Endodermal cell (in vitro differentiated cells): ENCODE data around the gene CCDC77. TPM values are rescaled to one million over a fixed set of nuclear protein-coding genes. Genes with fewer than 3 reads are reported as not detected.

Experiments used
- DNase-seq: peaks from one replicate; pipeline ENCODE4 v3.0.0-alpha.2; 2017
- H3K27ac ChIP-seq: 2 replicates; pipeline ENCODE4 v1.5.1; 2013; ENCODE audit warnings: mild to moderate bottlenecking, low read depth, low read length, moderate library complexity
- H3K27me3 ChIP-seq: 2 replicates; pipeline ENCODE4 v1.6.1; 2013; ENCODE audit warnings: mild to moderate bottlenecking, low read length, moderate library complexity; ENCODE audit not compliant: insufficient read depth, control insufficient read depth, poor library complexity, severe bottlenecking
- H3K36me3 ChIP-seq: 2 replicates; pipeline ENCODE4 v1.7.0; 2013; ENCODE audit warnings: mild to moderate bottlenecking, low read length, moderate library complexity; ENCODE audit not compliant: control insufficient read depth, insufficient read depth
- H3K4me1 ChIP-seq: one replicate; pipeline ENCODE4 v1.7.0; 2013; ENCODE audit warnings: low read length; ENCODE audit not compliant: control insufficient read depth, insufficient read depth
- H3K4me3 ChIP-seq: 2 replicates; pipeline ENCODE4 v1.5.1; 2013; ENCODE audit warnings: mild to moderate bottlenecking, low read length, moderate library complexity
- H3K9ac ChIP-seq: 2 replicates; pipeline ENCODE4 v1.6.1; 2013; ENCODE audit warnings: mild to moderate bottlenecking, low read length, moderate library complexity; ENCODE audit not compliant: poor library complexity, severe bottlenecking; ENCODE audit errors: extremely low read depth
- H3K9me3 ChIP-seq: 2 replicates; pipeline ENCODE4 v1.6.1; 2013; ENCODE audit warnings: mild to moderate bottlenecking, low read length, moderate library complexity; ENCODE audit not compliant: control insufficient read depth
- H3K27ac Mint-ChIP-seq: 2 replicates; pipeline ENCODE4 v1.8.0; 2020; ENCODE audit warnings: mixed read lengths
- H3K27me3 Mint-ChIP-seq: 2 replicates; pipeline ENCODE4 v1.8.0; 2021; ENCODE audit warnings: mild to moderate bottlenecking, mixed read lengths; ENCODE audit not compliant: insufficient read depth
- H3K36me3 Mint-ChIP-seq: 2 replicates; pipeline ENCODE4 v1.8.0; 2020; ENCODE audit warnings: low read depth, mixed read lengths
- H3K4me1 Mint-ChIP-seq: 2 replicates; pipeline ENCODE4 v1.8.0; 2020; ENCODE audit warnings: mixed read lengths
- H3K4me3 Mint-ChIP-seq: 2 replicates; pipeline ENCODE4 v1.8.0; 2020; ENCODE audit warnings: mild to moderate bottlenecking, moderate library complexity, mixed read lengths
- H3K9me3 Mint-ChIP-seq: 2 replicates; pipeline ENCODE4 v1.8.0; 2020; ENCODE audit warnings: mild to moderate bottlenecking, mixed read lengths
- CTCF ChIP-seq: fragments of 200-600 bp; sonication (generic); conservative IDR thresholded peaks from 2 replicates; pipeline ENCODE4 v1.5.0; 2021; ENCODE audit warnings: antibody characterized with exemption, mild to moderate bottlenecking
- WGBS, 2 experiments: methylation state at CpG; one replicate each; pipeline versions ENCODE4 v1.1.5 to v1.1.7; 2013; ENCODE audit warnings: missing lambda C conversion rate in 2 of 2, mixed read lengths in 1 of 2; ENCODE audit not compliant: insufficient coverage in 1 of 2, insufficient read length in 1 of 2; 5-methylcytosine and 5-hydroxymethylcytosine counted together
- total RNA-seq, 2 donors: library from RNA; stranded (reverse); fragmentation: NEBNext Ultra II Directional in 1 of 2; extraction: Animal tissue kit (Norgen Biotek cat#: 25700) in 1 of 2; gene quantifications; 2 replicates in 1 of 2; 3 replicates in 1 of 2; pipeline ENCODE4 v1.2.1, GENCODE V29; 2021

The CCDC77 gene
- total RNA-seq, 2 donors from 2014 or later, result 26.4 to 39.1 TPM

- DNase-seq, result no peak
- Mint-ChIP-seq H3K36me3 (peaks cover 16% of the 10 kb centered on the region), H3K9me3 (no peaks in the 10 kb centered on the region), H3K4me1 (peaks cover 56% of the 10 kb centered on the region), H3K27me3 (no peaks in the 10 kb centered on the region), H3K27ac (no peak overlapping the region), H3K4me3 (no peak overlapping the region)
- no peak for TF ChIP-seq CTCF
- Histone ChIP-seq H3K9me3 (no peaks in the 10 kb centered on the region), H3K27me3 (no peaks in the 10 kb centered on the region), H3K36me3 (peaks cover 12% of the 10 kb centered on the region), H3K27ac (no peak overlapping the region), H3K4me1 (peaks cover 27% of the 10 kb centered on the region), H3K9ac (no peak overlapping the region), H3K4me3 (no peak overlapping the region)
- WGBS, 2 experiments, result 89 to 100% methylated on average over 1 to 3 of the region's 5 CpGs
Measured at GRCh38 chr12:466762-467161, 65.3 kb downstream of the CCDC77 start.

- peaks cover 12% of the 10 kb centered on the region for H3K36me3 ChIP-seq
- H3K4me1 ChIP-seq, result peaks cover 23% of the 10 kb centered on the region
- H3K27me3 ChIP-seq, result no peaks in the 10 kb centered on the region
- Mint-ChIP-seq H3K36me3 (peaks cover 19% of the 10 kb centered on the region), H3K9me3 (no peaks in the 10 kb centered on the region), H3K27me3 (no peaks in the 10 kb centered on the region), H3K27ac (peak overlapping the region; percentile 44), H3K4me3 (no peak overlapping the region), H3K4me1 (peaks cover 47% of the 10 kb centered on the region)
- WGBS, 2 experiments, result 94 to 97% methylated on average over 2 to 6 of the region's 6 CpGs
- no peak overlapping the region for H3K9ac ChIP-seq
- H3K4me3 ChIP-seq, result no peak overlapping the region
- no peak for TF ChIP-seq CTCF
- DNase-seq, result no peak
- no peak overlapping the region for H3K27ac ChIP-seq
- H3K9me3 ChIP-seq, result no peaks in the 10 kb centered on the region
Measured at GRCh38 chr12:467591-467990, 66.1 kb downstream of the CCDC77 start.

- DNase-seq, result peak; percentile 47
- TF ChIP-seq CTCF, result no peak
- peak overlapping the region; percentile 10 for H3K27ac Mint-ChIP-seq
- peaks cover 23% of the 10 kb centered on the region for H3K36me3 Mint-ChIP-seq
- H3K4me1 Mint-ChIP-seq, result peaks cover 42% of the 10 kb centered on the region
- no peaks in the 10 kb centered on the region for H3K27me3 ChIP-seq
- no peaks in the 10 kb centered on the region for H3K27me3 Mint-ChIP-seq
- H3K9me3 Mint-ChIP-seq, result no peaks in the 10 kb centered on the region
- no peak overlapping the region for H3K9ac ChIP-seq
- H3K27ac ChIP-seq, result no peak overlapping the region
- peaks cover 12% of the 10 kb centered on the region for H3K36me3 ChIP-seq
- WGBS, 2 experiments, result 91 to 92% methylated on average over 8 to 10 of the region's 10 CpGs
- no peak overlapping the region for H3K4me3 Mint-ChIP-seq
- H3K9me3 ChIP-seq, result no peaks in the 10 kb centered on the region
- peaks cover 12% of the 10 kb centered on the region for H3K4me1 ChIP-seq
- no peak overlapping the region for H3K4me3 ChIP-seq
Measured at GRCh38 chr12:468671-469389, 67.4 kb downstream of the CCDC77 start.
